Erythroblast (primary cell): ENCODE data around the gene ERGIC1.
"Not testable (repeated sequence)": the region's sequence is repeated elsewhere in the genome, so short reads cannot be mapped to it uniquely, and the experiment has no call there.

ENCODE experiments used
- GATA1 ChIP-seq: IDR thresholded peaks from 2 replicates; pipeline ENCODE4 v1.6.1; 2011; ENCODE audit warnings: low read depth, mild to moderate bottlenecking, control low read depth, low read length, moderate library complexity
- POLR2A ChIP-seq: IDR thresholded peaks from 2 replicates; pipeline ENCODE4 v1.6.1; 2011; ENCODE audit warnings: mild to moderate bottlenecking, low read length

DNA sequence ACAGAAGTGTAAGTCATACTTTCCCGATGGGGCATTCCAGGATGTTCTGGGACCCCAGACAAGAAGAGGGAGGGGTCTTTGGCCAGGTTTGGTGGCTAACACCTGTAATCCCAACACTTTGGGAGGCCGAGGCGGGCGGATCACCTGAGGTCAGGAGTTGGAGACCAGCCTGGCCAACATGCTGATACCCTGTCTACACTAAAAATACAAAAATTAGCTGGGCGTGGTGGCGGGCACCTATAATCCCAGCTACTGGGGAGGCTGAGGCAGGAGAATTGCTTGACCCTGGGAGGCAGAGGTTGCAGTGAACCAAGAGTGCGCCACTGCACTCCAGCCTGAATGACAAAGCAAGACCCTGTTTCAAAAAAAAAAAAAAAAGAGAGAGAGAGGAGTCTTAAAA is 63.0 kb downstream of the ERGIC1 start:
- TF ChIP-seq POLR2A, GATA1: not testable (repeated sequence)
